ENCODE results near the gene THSD4. TPM values are rescaled to one million over a fixed set of nuclear protein-coding genes. Genes with fewer than 3 reads are reported as not detected.

THSD4 gene
- total RNA-seq, 1 donor = 15.6 TPM

- Histone ChIP-seq H3K27ac (ENCODE audit: low read depth, low read length) (no peak overlapping the region), H4K20me1 (ENCODE audit: insufficient read depth, low read length) (no peaks in the 10 kb centered on the region), H2AFZ (ENCODE audit: low read length) (no peak overlapping the region), H3K4me1 (ENCODE audit: insufficient read depth, low read length) (peaks cover 3% of the 10 kb centered on the region), H3K4me3 (ENCODE audit: insufficient read depth, low read length) (no peak overlapping the region), H3K36me3 (ENCODE audit: insufficient read depth, low read length) (no peaks in the 10 kb centered on the region), H3K4me2 (ENCODE audit: insufficient read depth, low read length) (no peak overlapping the region), H3K9me3 (ENCODE audit: low read depth, low read length) (no peaks in the 10 kb centered on the region), H3K79me2 (ENCODE audit: insufficient read depth, low read length) (no peaks in the 10 kb centered on the region), H3K27me3 (ENCODE audit: insufficient read depth, low read length) (no peaks in the 10 kb centered on the region)
- no peak for TF ChIP-seq CTCF (IDR thresholded peaks at IDR 0.05; ENCODE audit: extremely low read depth, low read depth, low read length)
- peak; percentile 6 for DNase-seq (ENCODE audit: insufficient read length, low spot score, missing footprints)
Observed at GRCh38 chr15:71647487-71647808, 532.2 kb downstream of the THSD4 start.

- no peak for DNase-seq (ENCODE audit: insufficient read length, low spot score, missing footprints)
- H3K9me3 ChIP-seq (ENCODE audit: low read depth, low read length) = no peaks in the 10 kb centered on the region
- no peak overlapping the region for H3K4me3 ChIP-seq (ENCODE audit: insufficient read depth, low read length)
Observed at GRCh38 chr15:71648095-71648494, 532.8 kb downstream of the THSD4 start.

GRCh38 chr15:71649894-71650293, 534.6 kb downstream of the THSD4 start:
- Histone ChIP-seq H3K79me2 (ENCODE audit: insufficient read depth, low read length) (no peaks in the 10 kb centered on the region), H3K9me3 (ENCODE audit: low read depth, low read length) (no peaks in the 10 kb centered on the region), H3K4me3 (ENCODE audit: insufficient read depth, low read length) (no peak overlapping the region), H3K4me2 (ENCODE audit: insufficient read depth, low read length) (no peak overlapping the region), H3K27me3 (ENCODE audit: insufficient read depth, low read length) (no peaks in the 10 kb centered on the region), H3K4me1 (ENCODE audit: insufficient read depth, low read length) (peaks cover 3% of the 10 kb centered on the region), H2AFZ (ENCODE audit: low read length) (no peak overlapping the region), H3K36me3 (ENCODE audit: insufficient read depth, low read length) (no peaks in the 10 kb centered on the region), H4K20me1 (ENCODE audit: insufficient read depth, low read length) (no peaks in the 10 kb centered on the region), H3K27ac (ENCODE audit: low read depth, low read length) (no peak overlapping the region)
- no peak for TF ChIP-seq CTCF (IDR thresholded peaks at IDR 0.05; ENCODE audit: extremely low read depth, low read depth, low read length)
- DNase-seq (ENCODE audit: insufficient read length, low spot score, missing footprints) = no peak

More at GRCh38 chr15:71648095-71648494, 532.8 kb downstream of the THSD4 start:
- no peaks in the 10 kb centered on the region for H3K36me3 ChIP-seq (ENCODE audit: insufficient read depth, low read length)
- H3K27me3 ChIP-seq (ENCODE audit: insufficient read depth, low read length) = no peaks in the 10 kb centered on the region
- peaks cover 3% of the 10 kb centered on the region for H3K4me1 ChIP-seq (ENCODE audit: insufficient read depth, low read length)
- TF ChIP-seq CTCF (IDR thresholded peaks at IDR 0.05; ENCODE audit: extremely low read depth, low read depth, low read length) = no peak
- no peak overlapping the region for H3K27ac ChIP-seq (ENCODE audit: low read depth, low read length)
- no peaks in the 10 kb centered on the region for H3K79me2 ChIP-seq (ENCODE audit: insufficient read depth, low read length)
- no peak overlapping the region for H2AFZ ChIP-seq (ENCODE audit: low read length)
- H3K4me2 ChIP-seq (ENCODE audit: insufficient read depth, low read length) = no peak overlapping the region
- H4K20me1 ChIP-seq (ENCODE audit: insufficient read depth, low read length) = no peaks in the 10 kb centered on the region

GRCh38 chr15:71650603-71651002, 535.3 kb downstream of the THSD4 start:
- DNase-seq (ENCODE audit: insufficient read length, low spot score, missing footprints) = peak; percentile 47
- H3K4me1 ChIP-seq (ENCODE audit: insufficient read depth, low read length) = peaks cover 3% of the 10 kb centered on the region

More at GRCh38 chr15:71650603-71651002, 535.3 kb downstream of the THSD4 start:
- no peaks in the 10 kb centered on the region for H3K36me3 ChIP-seq (ENCODE audit: insufficient read depth, low read length)
- no peaks in the 10 kb centered on the region for H3K79me2 ChIP-seq (ENCODE audit: insufficient read depth, low read length)
- no peaks in the 10 kb centered on the region for H3K27me3 ChIP-seq (ENCODE audit: insufficient read depth, low read length)
- no peak overlapping the region for H2AFZ ChIP-seq (ENCODE audit: low read length)
- H3K9me3 ChIP-seq (ENCODE audit: low read depth, low read length) = no peaks in the 10 kb centered on the region
- no peak overlapping the region for H3K4me2 ChIP-seq (ENCODE audit: insufficient read depth, low read length)
- no peaks in the 10 kb centered on the region for H4K20me1 ChIP-seq (ENCODE audit: insufficient read depth, low read length)
- TF ChIP-seq CTCF (IDR thresholded peaks at IDR 0.05; ENCODE audit: extremely low read depth, low read depth, low read length) = no peak
- H3K4me3 ChIP-seq (ENCODE audit: insufficient read depth, low read length) = no peak overlapping the region
- no peak overlapping the region for H3K27ac ChIP-seq (ENCODE audit: low read depth, low read length)
